ENCODE data around the gene ARSA.
"Not testable (repeated sequence)": the region's sequence is repeated elsewhere in the genome, so short reads cannot be mapped to it uniquely, and the experiment has no call there.

Gene ARSA

GRCh38 chr22:50654664-50655063 lies 26.7 kb upstream of the ARSA start:
- not testable (repeated sequence) for DNase-seq (ENCODE audit: low spot score)

- no peak for DNase-seq (ENCODE audit: low spot score)
These were observed 25.3 kb upstream of the ARSA start for GRCh38 chr22:50653256-50653655.

- DNase-seq (ENCODE audit: low spot score) = not testable (repeated sequence)
These were observed 15.8 kb upstream of the ARSA start for GRCh38 chr22:50643821-50644101.

- not testable (repeated sequence) for DNase-seq (ENCODE audit: low spot score)
These were observed 15.3 kb upstream of the ARSA start for GRCh38 chr22:50643021-50643820.

GRCh38 chr22:50641696-50642607 lies 14.0 kb upstream of the ARSA start:
- no peak for DNase-seq (ENCODE audit: low spot score)

GRCh38 chr22:50640857-50641647 lies 13.1 kb upstream of the ARSA start:
- DNase-seq (ENCODE audit: low spot score) = no peak

GRCh38 chr22:50640296-50640695 lies 12.3 kb upstream of the ARSA start:
- not testable (repeated sequence) for DNase-seq (ENCODE audit: low spot score)

GRCh38 chr22:50635591-50635990 lies 7.6 kb upstream of the ARSA start:
- no peak for DNase-seq (ENCODE audit: low spot score)

GRCh38 chr22:50633771-50634170 lies 5.8 kb upstream of the ARSA start:
- no peak for DNase-seq (ENCODE audit: low spot score)

GRCh38 chr22:50633086-50633485 lies 5.1 kb upstream of the ARSA start:
- no peak for DNase-seq (ENCODE audit: low spot score)

- DNase-seq (ENCODE audit: low spot score) = no peak
These were observed 2.4 kb upstream of the ARSA start for GRCh38 chr22:50630376-50630775.

- DNase-seq (ENCODE audit: low spot score) = peak; percentile 49
These were observed 687 bp upstream of the ARSA start for GRCh38 chr22:50628543-50629134.

GRCh38 chr22:50626850-50627641 lies 906 bp downstream of the ARSA start:
- DNase-seq (ENCODE audit: low spot score) = no peak

GRCh38 chr22:50626314-50626849 lies 1.6 kb downstream of the ARSA start:
- DNase-seq (ENCODE audit: low spot score) = no peak

- no peak for DNase-seq (ENCODE audit: low spot score)
These were observed 2.2 kb downstream of the ARSA start for GRCh38 chr22:50625568-50626313.

- DNase-seq (ENCODE audit: low spot score) = no peak
These were observed 2.8 kb downstream of the ARSA start for GRCh38 chr22:50625131-50625567.

- DNase-seq (ENCODE audit: low spot score) = no peak
These were observed 3.4 kb downstream of the ARSA start for GRCh38 chr22:50624347-50625130.

GRCh38 chr22:50622723-50623327 lies 5.1 kb downstream of the ARSA start:
- DNase-seq (ENCODE audit: low spot score) = no peak
